CD4-positive, CD25-positive, alpha-beta regulatory T cell (primary cell): Measurements from ENCODE around the gene OTX2. TPM values are rescaled to one million over a fixed set of nuclear protein-coding genes. Genes with fewer than 3 reads are reported as not detected.

Experiments
- ATAC-seq, 2 donors: fragments of 150-1000 bp; cut with Tn5 transposase; one replicate each; pipeline ENCODE4 v1.10.0; 2021; ENCODE audit warnings: low read depth in 2 of 2, moderate number of reproducible peaks in 2 of 2, moderate library complexity in 1 of 2
- DNase-seq, 3 donors: peaks; one replicate each; pipeline versions ENCODE4 v3.0.0 to v3.0.0-alpha.2; 2012 to 2022; ENCODE audit warnings: mixed read lengths in 1 of 3
- H3K27ac ChIP-seq: one replicate; pipeline ENCODE4 v1.7.0; 2013; ENCODE audit warnings: mild to moderate bottlenecking, low read length; ENCODE audit not compliant: insufficient read depth, poor library complexity, severe bottlenecking
- H3K27me3 ChIP-seq: one replicate; pipeline ENCODE4 v1.7.0; 2013; ENCODE audit warnings: low read length; ENCODE audit not compliant: control insufficient read depth, insufficient read depth
- H3K36me3 ChIP-seq: one replicate; pipeline ENCODE4 v1.7.0; 2013; ENCODE audit warnings: mild to moderate bottlenecking, low read length, moderate library complexity; ENCODE audit not compliant: control insufficient read depth, insufficient read depth
- H3K4me1 ChIP-seq: 2 replicates; pipeline ENCODE4 v1.7.0; 2013; ENCODE audit warnings: mild to moderate bottlenecking, low read length; ENCODE audit not compliant: insufficient read depth, control insufficient read depth, poor library complexity, severe bottlenecking
- H3K4me3 ChIP-seq: one replicate; pipeline ENCODE4 v1.7.0; 2013; ENCODE audit warnings: low read depth, mild to moderate bottlenecking, low read length, moderate library complexity
- H3K9me3 ChIP-seq, 2 experiments: 1 replicate in 1 of 2; 2 replicates in 1 of 2; pipeline ENCODE4 v1.7.0; 2013; ENCODE audit warnings: low read length in 2 of 2, mild to moderate bottlenecking in 1 of 2, moderate library complexity in 1 of 2; ENCODE audit not compliant: control insufficient read depth in 2 of 2
- H3K27ac Mint-ChIP-seq, 3 donors: one replicate each; pipeline ENCODE4 v1.8.0; 2020 to 2022; ENCODE audit warnings: mild to moderate bottlenecking in 3 of 3, mixed read lengths in 3 of 3, moderate library complexity in 2 of 3
- H3K27me3 Mint-ChIP-seq: one replicate; pipeline ENCODE4 v1.8.0; 2022; ENCODE audit warnings: mild to moderate bottlenecking, mixed read lengths
- H3K36me3 Mint-ChIP-seq: one replicate; pipeline ENCODE4 v1.8.0; 2020; ENCODE audit warnings: mixed read lengths
- H3K4me1 Mint-ChIP-seq, 4 donors: one replicate each; pipeline ENCODE4 v1.8.0; 2020 to 2022; ENCODE audit warnings: mixed read lengths in 4 of 4, mild to moderate bottlenecking in 1 of 4
- H3K4me3 Mint-ChIP-seq, 4 donors: one replicate each; pipeline ENCODE4 v1.8.0; 2020 to 2022; ENCODE audit warnings: mild to moderate bottlenecking in 4 of 4, mixed read lengths in 4 of 4, moderate library complexity in 3 of 4
- H3K9me3 Mint-ChIP-seq, 7 donors: one replicate each; pipeline ENCODE4 v1.8.0; 2020 to 2022; ENCODE audit warnings: mixed read lengths in 7 of 7, mild to moderate bottlenecking in 3 of 7, moderate library complexity in 2 of 7
- polyA plus RNA-seq, 4 donors: library from polyadenylated mRNA; unstranded; fragments of 300-500 nt; fragmentation: Illumina TruSeq; gene quantifications; one replicate each; pipeline ENCODE4 v1.2.3, GENCODE V29; 2021
- total RNA-seq: library from RNA; stranded (reverse); gene quantifications from one replicate; pipeline ENCODE4 v1.2.3, GENCODE V29; 2022

Gene OTX2
- total and polyA plus RNA-seq, 5 donors from 2014 or later, result not detected

DNA sequence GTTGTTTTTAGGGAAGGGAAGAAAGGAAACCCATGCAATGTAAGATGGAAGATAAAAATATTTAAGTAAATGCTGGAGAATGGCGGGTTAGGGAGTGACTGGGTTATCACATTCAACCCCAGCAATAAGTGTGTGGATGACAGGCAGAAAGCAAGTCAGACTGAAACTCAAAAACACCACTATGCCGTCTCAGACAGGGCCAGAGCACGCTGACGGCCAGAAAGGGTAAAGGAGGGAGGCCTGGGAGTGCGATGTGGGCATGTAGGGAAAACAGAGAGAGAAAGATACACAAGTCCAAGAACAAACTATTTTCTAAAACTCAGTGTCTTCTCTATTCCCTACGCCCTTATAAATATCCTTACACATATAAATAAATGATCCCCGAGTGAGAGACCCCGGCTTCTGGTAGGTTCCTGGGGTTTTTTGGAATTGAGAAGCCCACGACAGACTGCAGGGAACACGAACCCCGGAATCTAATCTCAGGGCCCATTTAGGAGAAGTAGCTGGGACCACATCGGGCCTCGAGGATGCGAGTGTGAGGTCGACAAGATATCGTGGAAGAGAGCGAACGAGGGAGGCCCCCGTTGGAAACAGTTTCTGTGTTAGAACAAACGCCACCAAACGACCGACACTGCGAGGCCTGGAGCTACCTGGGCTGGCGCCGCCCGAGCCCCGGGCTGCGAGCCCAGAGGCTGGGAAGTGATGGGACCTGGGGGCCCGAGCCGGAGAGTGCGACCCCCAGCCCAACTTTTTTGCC, 735 bp upstream of the OTX2 start:
- Mint-ChIP-seq H3K9me3 (peaks cover 0 to 8% (median 1%) of the 10 kb centered on the region in 7 donors), H3K27ac (no peak overlapping the region), H3K36me3 (peaks cover 4% of the 10 kb centered on the region), H3K4me3 (peak overlapping the region in 1 of 4 donors; percentile 39), H3K27me3 (peaks cover 91% of the 10 kb centered on the region), H3K4me1 (peaks cover 2 to 32% (median 17%) of the 10 kb centered on the region in 4 donors)
- Histone ChIP-seq H3K4me1 (peaks cover 6% of the 10 kb centered on the region), H3K4me3 (no peak overlapping the region), H3K36me3 (no peaks in the 10 kb centered on the region), H3K9me3 (no peaks in the 10 kb centered on the region), H3K27me3 (peaks cover 38% of the 10 kb centered on the region), H3K27ac (no peak overlapping the region)
- DNase-seq (no peak), ATAC-seq (no peak)

DNA sequence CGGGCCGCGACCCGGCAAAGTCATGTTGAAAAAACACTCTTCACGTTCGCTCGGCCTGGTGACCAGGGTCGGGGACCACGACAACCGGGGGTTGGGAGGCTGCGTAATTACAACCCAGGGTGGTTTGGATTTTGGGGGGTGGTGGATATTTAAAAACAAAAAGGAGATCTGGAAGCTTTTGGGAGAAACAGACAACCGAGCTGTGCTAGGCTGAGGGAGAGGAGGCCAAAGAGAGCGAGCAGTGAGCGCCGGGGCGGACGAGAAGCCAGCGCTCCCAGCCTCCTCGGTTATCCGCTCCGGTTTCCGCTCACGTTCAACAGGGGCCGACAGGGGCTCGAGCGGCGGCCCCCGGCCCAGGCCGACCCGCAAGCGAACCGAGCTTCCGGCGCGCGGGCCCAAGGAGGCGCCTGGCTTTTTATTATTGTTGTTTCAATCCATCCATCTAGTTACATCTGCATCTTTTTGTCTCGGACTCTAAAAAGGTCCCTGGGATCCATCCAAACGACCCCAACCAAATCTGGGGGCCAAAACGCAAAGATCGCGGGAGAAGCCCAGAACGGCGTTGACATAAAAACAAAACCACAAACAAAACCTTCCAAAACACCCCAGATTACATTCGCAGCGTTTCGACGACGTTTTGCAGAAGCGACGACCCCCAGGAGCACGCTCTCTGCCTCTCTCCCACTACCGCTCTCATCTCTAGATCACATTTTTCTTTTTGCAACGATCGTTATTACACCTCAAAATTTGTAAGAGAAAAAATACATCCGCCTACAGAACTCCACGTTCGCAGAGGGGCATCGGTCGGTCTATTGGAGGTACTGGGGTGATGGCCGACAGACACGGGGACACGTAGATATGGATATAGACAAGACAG, 771 bp downstream of the OTX2 start:
- Mint-ChIP-seq H3K4me3 (peak overlapping the region in 1 of 4 donors; percentile 84), H3K27me3 (peaks cover 91% of the 10 kb centered on the region), H3K27ac (no peak overlapping the region), H3K4me1 (peaks cover 5 to 34% (median 15%) of the 10 kb centered on the region in 4 donors), H3K9me3 (peaks cover 0 to 11% (median 1%) of the 10 kb centered on the region in 7 donors), H3K36me3 (peaks cover 4% of the 10 kb centered on the region)
- H3K36me3 ChIP-seq, result no peaks in the 10 kb centered on the region
- H3K4me1 ChIP-seq, result peaks cover 9% of the 10 kb centered on the region
- peaks cover 44% of the 10 kb centered on the region for H3K27me3 ChIP-seq
- peaks cover 0 to 1% of the 10 kb centered on the region in 2 experiments for H3K9me3 ChIP-seq
- DNase-seq (no peak), ATAC-seq (no peak)
- H3K27ac ChIP-seq, result no peak overlapping the region
- no peak overlapping the region for H3K4me3 ChIP-seq

DNA sequence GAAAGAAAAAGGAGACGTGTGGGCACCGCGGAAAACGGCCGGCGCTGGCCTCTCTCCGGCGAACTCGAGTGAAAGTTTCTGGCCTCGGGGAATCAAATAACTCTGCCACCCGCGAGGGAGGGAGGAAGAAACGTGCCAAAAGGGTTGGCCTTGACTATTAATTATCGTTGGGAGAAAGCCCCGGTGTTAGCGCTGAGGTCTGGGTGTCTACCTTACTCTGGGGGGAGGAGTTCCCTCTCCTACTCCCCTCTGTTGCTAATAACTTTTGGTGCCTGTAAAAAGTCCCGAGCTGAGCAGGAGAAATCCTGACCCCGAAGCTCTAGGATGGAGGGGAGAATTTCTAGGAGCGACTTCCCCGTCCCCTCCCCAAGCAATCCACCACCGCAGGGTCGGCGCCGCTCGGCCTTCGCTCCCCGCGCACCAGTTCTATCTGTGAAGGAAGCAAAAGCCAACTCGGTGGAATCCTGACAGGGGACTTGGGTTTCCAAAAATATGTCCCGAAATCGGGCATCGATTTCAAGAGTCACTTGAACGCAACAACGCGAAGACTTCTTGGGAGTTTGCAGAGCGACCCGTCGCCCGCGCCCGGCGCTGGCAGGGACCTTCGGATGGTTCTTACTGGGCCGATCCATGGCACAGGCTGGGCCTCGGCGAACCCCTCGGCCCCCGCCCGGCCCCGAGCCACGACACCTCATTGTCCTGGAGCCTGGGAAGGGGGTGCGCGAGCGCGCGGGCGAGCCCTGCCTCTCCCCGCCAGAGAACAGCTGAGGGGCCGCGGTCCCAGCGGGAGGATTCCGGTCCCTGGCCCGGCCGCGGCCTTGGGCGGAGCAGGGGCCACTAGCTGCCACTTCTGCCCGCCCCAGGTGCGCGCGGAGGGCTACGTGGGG, 1.7 kb downstream of the OTX2 start:
- H3K27me3 Mint-ChIP-seq, result peaks cover 91% of the 10 kb centered on the region
- ATAC-seq (no peak), DNase-seq (no peak)
- H3K9me3 Mint-ChIP-seq, result peaks cover 0 to 12% (median 0%) of the 10 kb centered on the region in 7 donors
- H3K9me3 ChIP-seq, result peaks cover 0 to 1% of the 10 kb centered on the region in 2 experiments
- H3K4me3 ChIP-seq, result no peak overlapping the region
- H3K27ac Mint-ChIP-seq, result no peak overlapping the region
- H3K4me3 Mint-ChIP-seq, result peak overlapping the region in 2 of 4 donors; percentile 26 to 69
- no peak overlapping the region for H3K27ac ChIP-seq
- H3K4me1 ChIP-seq, result peaks cover 9% of the 10 kb centered on the region
- no peaks in the 10 kb centered on the region for H3K36me3 ChIP-seq
- H3K36me3 Mint-ChIP-seq, result peaks cover 4% of the 10 kb centered on the region
- H3K27me3 ChIP-seq, result peaks cover 45% of the 10 kb centered on the region
- peaks cover 5 to 34% (median 15%) of the 10 kb centered on the region in 4 donors for H3K4me1 Mint-ChIP-seq

DNA sequence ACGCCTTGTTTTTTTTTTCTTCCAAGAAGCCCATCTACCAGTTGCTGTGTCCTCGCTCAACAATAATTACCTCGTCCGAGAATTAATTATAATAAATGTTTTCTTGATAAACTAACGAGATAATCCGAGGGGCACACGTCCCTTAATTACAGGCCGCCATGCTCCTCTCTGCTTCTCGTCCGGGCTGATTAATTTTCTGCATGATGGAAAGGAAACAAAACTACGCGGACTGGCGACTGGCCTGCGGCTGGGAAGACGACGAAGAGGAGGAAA, 2.2 kb downstream of the OTX2 start:
- H3K4me3 Mint-ChIP-seq, result peak overlapping the region in 2 of 4 donors; percentile 26 to 69
- Histone ChIP-seq H3K9me3 (peaks cover 0 to 1% of the 10 kb centered on the region in 2 experiments), H3K36me3 (no peaks in the 10 kb centered on the region), H3K4me3 (no peak overlapping the region), H3K4me1 (peaks cover 9% of the 10 kb centered on the region), H3K27me3 (peaks cover 44% of the 10 kb centered on the region), H3K27ac (no peak overlapping the region)
- H3K27me3 Mint-ChIP-seq, result peaks cover 91% of the 10 kb centered on the region
- peaks cover 5 to 34% (median 15%) of the 10 kb centered on the region in 4 donors for H3K4me1 Mint-ChIP-seq
- H3K27ac Mint-ChIP-seq, result no peak overlapping the region
- ATAC-seq, result no peak
- H3K36me3 Mint-ChIP-seq, result peaks cover 4% of the 10 kb centered on the region
- no peak for DNase-seq
- H3K9me3 Mint-ChIP-seq, result peaks cover 0 to 12% (median 0%) of the 10 kb centered on the region in 7 donors

DNA sequence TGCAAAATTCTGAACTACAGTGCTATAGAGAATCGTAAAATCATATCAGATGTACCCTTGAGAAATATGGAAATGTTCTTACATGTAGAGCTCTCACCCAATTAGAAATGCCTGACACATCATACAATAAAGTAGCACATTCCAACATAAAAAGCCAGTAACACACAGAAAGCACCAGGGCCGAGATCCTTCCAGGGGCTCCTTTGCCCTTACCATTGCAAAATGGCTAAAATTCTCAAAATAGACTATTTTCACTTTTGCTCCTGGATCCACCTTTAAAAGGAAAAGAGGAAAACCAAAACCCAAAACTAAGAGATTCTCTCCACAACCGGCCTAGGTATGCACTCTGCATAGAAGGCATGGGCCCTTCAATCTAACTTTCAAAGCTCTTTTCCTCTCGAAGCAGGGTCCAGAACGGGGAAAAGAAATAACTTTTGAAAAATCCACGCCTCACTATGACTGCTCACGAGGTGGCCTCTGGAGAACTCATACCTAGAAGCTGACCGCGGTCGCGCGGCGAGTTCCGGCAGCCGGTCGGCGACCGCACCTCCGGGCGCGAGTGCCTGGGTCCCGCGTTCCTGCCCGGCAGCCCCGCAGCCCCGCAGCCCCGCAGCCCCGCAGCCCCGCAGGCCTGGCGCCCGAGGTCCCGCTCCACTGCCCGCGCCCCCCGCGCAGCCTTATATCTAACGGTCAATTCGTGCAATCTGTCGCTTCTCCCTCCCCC, 2.7 kb downstream of the OTX2 start:
- Mint-ChIP-seq H3K4me1 (peaks cover 5 to 34% (median 15%) of the 10 kb centered on the region in 4 donors), H3K9me3 (peaks cover 0 to 12% (median 0%) of the 10 kb centered on the region in 7 donors), H3K36me3 (peaks cover 4% of the 10 kb centered on the region), H3K4me3 (peak overlapping the region in 1 of 4 donors; percentile 69), H3K27me3 (peaks cover 91% of the 10 kb centered on the region), H3K27ac (no peak overlapping the region)
- ATAC-seq (no peak), DNase-seq (no peak)
- Histone ChIP-seq H3K36me3 (no peaks in the 10 kb centered on the region), H3K9me3 (peaks cover 0 to 1% of the 10 kb centered on the region in 2 experiments), H3K27ac (no peak overlapping the region), H3K27me3 (peaks cover 44% of the 10 kb centered on the region), H3K4me1 (peaks cover 9% of the 10 kb centered on the region), H3K4me3 (no peak overlapping the region)

DNA sequence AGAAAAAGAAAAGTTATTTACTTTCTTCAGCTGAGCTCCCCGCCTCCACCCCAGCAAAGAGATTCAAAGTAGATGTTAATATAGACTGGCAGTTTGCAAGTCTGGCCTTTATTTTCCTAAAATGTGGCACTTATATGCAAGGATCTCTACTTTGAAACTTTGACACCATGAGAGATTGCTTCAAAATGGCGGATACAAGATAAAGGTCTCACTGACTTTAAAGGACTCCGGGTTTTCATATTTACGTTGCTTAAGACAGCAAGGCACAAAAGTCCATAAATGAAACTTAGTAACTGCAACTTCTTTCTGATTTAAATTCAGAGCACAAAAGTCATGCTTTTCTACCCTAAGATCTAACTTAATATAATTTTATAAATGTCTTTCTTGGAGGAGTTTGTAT, 3.5 kb downstream of the OTX2 start:
- peaks cover 9% of the 10 kb centered on the region for H3K4me1 ChIP-seq
- peaks cover 5 to 34% (median 15%) of the 10 kb centered on the region in 4 donors for H3K4me1 Mint-ChIP-seq
- no peak overlapping the region for H3K27ac Mint-ChIP-seq
- peaks cover 49% of the 10 kb centered on the region for H3K27me3 ChIP-seq
- H3K4me3 Mint-ChIP-seq, result no peak overlapping the region
- H3K9me3 ChIP-seq, result peaks cover 0 to 1% of the 10 kb centered on the region in 2 experiments
- no peaks in the 10 kb centered on the region for H3K36me3 ChIP-seq
- H3K27me3 Mint-ChIP-seq, result peaks cover 91% of the 10 kb centered on the region
- DNase-seq (no peak), ATAC-seq (no peak)
- H3K27ac ChIP-seq, result no peak overlapping the region
- peaks cover 4% of the 10 kb centered on the region for H3K36me3 Mint-ChIP-seq
- peaks cover 0 to 12% (median 0%) of the 10 kb centered on the region in 7 donors for H3K9me3 Mint-ChIP-seq
- H3K4me3 ChIP-seq, result no peak overlapping the region
